Mesenchymal stem cell (in vitro differentiated cells and primary cell): ENCODE results near the gene PDE4A.

ENCODE experiments used
- DNase-seq: peaks from one replicate; pipeline ENCODE4 v3.0.0-alpha.2; 2013
- H2AFZ ChIP-seq: one replicate; pipeline ENCODE4 v1.6.1; 2013; ENCODE audit warnings: low read depth, mild to moderate bottlenecking, control low read depth, inconsistent platforms, low read length, moderate library complexity
- H2AK5ac ChIP-seq: 2 replicates; pipeline ENCODE4 v1.6.1; 2013; ENCODE audit warnings: low read length, moderate library complexity, mild to moderate bottlenecking, inconsistent platforms; ENCODE audit not compliant: severe bottlenecking
- H2BK120ac ChIP-seq: one replicate; pipeline ENCODE4 v1.6.1; 2013; ENCODE audit warnings: low read depth, mild to moderate bottlenecking, inconsistent platforms, low read length, moderate library complexity
- H2BK12ac ChIP-seq, 2 experiments: one replicate each; pipeline ENCODE4 v1.6.1; 2013; ENCODE audit warnings: inconsistent platforms in 2 of 2, low read length in 2 of 2, mild to moderate bottlenecking in 2 of 2, moderate library complexity in 2 of 2, control low read depth in 1 of 2
- H2BK15ac ChIP-seq: one replicate; pipeline ENCODE4 v1.6.1; 2013; ENCODE audit warnings: mild to moderate bottlenecking, low read depth, inconsistent platforms; ENCODE audit not compliant: poor library complexity, severe bottlenecking
- H2BK5ac ChIP-seq: 2 replicates; pipeline ENCODE4 v1.6.1; 2013; ENCODE audit warnings: low read depth, mild to moderate bottlenecking, low read length, control low read depth, inconsistent platforms; ENCODE audit not compliant: poor library complexity, severe bottlenecking
- H3K14ac ChIP-seq, 2 experiments: one replicate each; pipeline ENCODE4 v1.6.1; 2013; ENCODE audit warnings: inconsistent platforms in 2 of 2, low read length in 2 of 2, control low read depth in 1 of 2, mild to moderate bottlenecking in 1 of 2, moderate library complexity in 1 of 2
- H3K18ac ChIP-seq, 2 experiments: one replicate each; pipeline ENCODE4 v1.6.1; 2013; ENCODE audit warnings: inconsistent platforms in 2 of 2, low read length in 2 of 2, control low read depth in 1 of 2, low read depth in 1 of 2, mild to moderate bottlenecking in 1 of 2
- H3K23ac ChIP-seq, 2 experiments: one replicate each; pipeline ENCODE4 v1.6.1; 2013; ENCODE audit warnings: inconsistent platforms in 2 of 2, low read length in 2 of 2, mild to moderate bottlenecking in 2 of 2, moderate library complexity in 2 of 2, control low read depth in 1 of 2
- H3K27ac ChIP-seq: 2 replicates; pipeline ENCODE4 v1.5.1; 2013; ENCODE audit warnings: mild to moderate bottlenecking, moderate library complexity, low read length, control low read depth, inconsistent platforms; ENCODE audit not compliant: poor library complexity, severe bottlenecking
- H3K27me3 ChIP-seq, 2 experiments: 2 replicates each; pipeline versions ENCODE4 v1.6.1 to v1.7.0; 2013; ENCODE audit warnings: low read length in 2 of 2, mild to moderate bottlenecking in 2 of 2, moderate library complexity in 2 of 2, control low read depth in 1 of 2, inconsistent platforms in 1 of 2; ENCODE audit not compliant: control insufficient read depth in 1 of 2, insufficient read depth in 1 of 2
- H3K36me3 ChIP-seq, 2 experiments: 2 replicates each; pipeline versions ENCODE4 v1.6.1 to v1.7.0; 2013; ENCODE audit warnings: low read length in 2 of 2, control low read depth in 1 of 2, inconsistent platforms in 1 of 2, low read depth in 1 of 2, mild to moderate bottlenecking in 1 of 2; ENCODE audit not compliant: insufficient read depth in 2 of 2, control insufficient read depth in 1 of 2
- H3K4ac ChIP-seq, 2 experiments: one replicate each; pipeline ENCODE4 v1.6.1; 2013; ENCODE audit warnings: inconsistent platforms in 2 of 2, low read length in 2 of 2, mild to moderate bottlenecking in 2 of 2, moderate library complexity in 2 of 2, control low read depth in 1 of 2, low read depth in 1 of 2
- H3K4me1 ChIP-seq: 2 replicates; pipeline ENCODE4 v1.6.1; 2013; ENCODE audit warnings: low read depth, low read length, control low read depth; ENCODE audit not compliant: control insufficient read depth, insufficient read depth
- H3K4me2 ChIP-seq: 2 replicates; pipeline ENCODE4 v1.6.1; 2013; ENCODE audit warnings: low read length, mild to moderate bottlenecking, inconsistent platforms; ENCODE audit not compliant: poor library complexity, severe bottlenecking
- H3K4me3 ChIP-seq, 2 experiments: 2 replicates each; pipeline versions ENCODE4 v1.5.1 to v1.7.0; 2013; ENCODE audit warnings: low read length in 2 of 2, mild to moderate bottlenecking in 2 of 2, control low read depth in 1 of 2, low read depth in 1 of 2; ENCODE audit not compliant: insufficient read depth in 1 of 2
- H3K79me1 ChIP-seq: replicated peaks from 2 replicates; pipeline ENCODE4 v1.6.1; 2013; ENCODE audit warnings: mild to moderate bottlenecking, control low read depth, low read length, inconsistent platforms; ENCODE audit not compliant: poor library complexity, severe bottlenecking
- H3K9ac ChIP-seq: 2 replicates; pipeline ENCODE4 v1.7.0; 2013; ENCODE audit warnings: mild to moderate bottlenecking, low read length, moderate library complexity
- H3K9me3 ChIP-seq: 2 replicates; pipeline ENCODE4 v1.7.0; 2013; ENCODE audit warnings: mild to moderate bottlenecking, low read length; ENCODE audit not compliant: control insufficient read depth
- H4K8ac ChIP-seq: one replicate; pipeline ENCODE4 v1.6.1; 2013; ENCODE audit warnings: inconsistent platforms, mild to moderate bottlenecking, low read length, moderate library complexity
- H4K91ac ChIP-seq: one replicate; pipeline ENCODE4 v1.6.1; 2013; ENCODE audit warnings: mild to moderate bottlenecking, low read length, inconsistent platforms
- WGBS: methylation state at CpG from one replicate; pipeline ENCODE4 v1.1.7; 2013; ENCODE audit warnings: mixed read lengths; 5-methylcytosine and 5-hydroxymethylcytosine counted together

Gene PDE4A

DNA sequence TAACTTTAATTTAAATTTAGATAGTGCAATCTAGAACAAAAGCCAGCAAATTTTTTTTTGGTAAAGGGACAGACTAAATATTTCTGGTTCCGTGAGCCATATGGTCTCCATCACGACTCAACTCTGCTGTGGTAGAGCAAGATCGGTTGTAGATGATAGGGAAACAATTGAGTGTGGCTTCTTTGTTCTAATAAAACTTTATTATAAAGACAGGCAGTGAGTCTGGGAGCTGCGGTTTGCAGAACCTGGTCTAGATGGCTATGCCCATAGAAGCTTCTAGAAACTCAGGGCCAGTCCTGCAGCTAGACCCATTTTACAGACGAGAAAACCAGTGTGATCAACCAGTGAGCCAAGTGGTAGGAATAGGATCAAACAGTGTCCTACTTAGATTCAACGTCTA lies 28.2 kb upstream of the PDE4A start:
- H3K4ac ChIP-seq: no peak overlapping the region
- no peaks in the 10 kb centered on the region for H3K4me1 ChIP-seq
- H3K27ac ChIP-seq: no peak overlapping the region
- no peak overlapping the region for H3K4me2 ChIP-seq
- no peak overlapping the region for H3K14ac ChIP-seq
- no peak overlapping the region for H2BK5ac ChIP-seq
- H3K9me3 ChIP-seq: no peaks in the 10 kb centered on the region
- H2BK12ac ChIP-seq: no peak overlapping the region
- no peak overlapping the region for H2BK120ac ChIP-seq
- no peaks in the 10 kb centered on the region for H3K27me3 ChIP-seq
- H3K4me3 ChIP-seq: no peak overlapping the region
- H3K36me3 ChIP-seq: peaks cover 52 to 75% of the 10 kb centered on the region in 2 experiments
- peaks cover 21% of the 10 kb centered on the region for H3K79me1 ChIP-seq
- no peak overlapping the region for H2BK15ac ChIP-seq
- H2AFZ ChIP-seq: no peak overlapping the region
- H2AK5ac ChIP-seq: no peak overlapping the region
- H4K8ac ChIP-seq: no peak overlapping the region
- WGBS: 94% methylated on average over 5 of the region's 6 CpGs
- no peak overlapping the region for H3K18ac ChIP-seq
- H3K23ac ChIP-seq: no peak overlapping the region
- DNase-seq: no peak
- H4K91ac ChIP-seq: no peak overlapping the region
- no peak overlapping the region for H3K9ac ChIP-seq

DNA sequence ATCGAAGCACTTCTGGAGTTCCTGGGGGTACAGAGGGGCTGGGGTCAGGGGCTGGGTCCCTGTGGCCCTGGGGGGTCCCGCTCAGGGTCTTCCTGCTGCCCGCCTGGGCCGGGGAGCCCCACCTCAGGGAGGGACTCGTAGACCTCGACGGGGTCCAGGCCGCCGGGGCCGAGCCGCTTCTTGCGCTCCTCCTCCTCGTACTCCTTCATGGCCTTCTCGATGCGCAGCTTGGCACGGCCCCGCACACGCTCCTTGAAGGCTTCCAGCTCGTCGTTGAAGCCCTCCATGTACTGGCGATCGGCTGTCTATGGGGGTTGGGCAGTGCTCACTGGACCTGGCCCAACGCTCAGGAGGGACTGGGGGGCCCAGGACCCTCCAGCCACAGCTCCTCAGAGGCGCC lies 27.2 kb upstream of the PDE4A start:
- no peaks in the 10 kb centered on the region for H3K9me3 ChIP-seq
- no peak overlapping the region for H2AFZ ChIP-seq
- H3K4me3 ChIP-seq: no peak overlapping the region
- H2BK120ac ChIP-seq: no peak overlapping the region
- 95% methylated on average over 24 of the region's 24 CpGs for WGBS
- H3K4ac ChIP-seq: no peak overlapping the region
- DNase-seq: no peak
- no peak overlapping the region for H2BK12ac ChIP-seq
- peaks cover 21% of the 10 kb centered on the region for H3K79me1 ChIP-seq
- H3K4me1 ChIP-seq: no peaks in the 10 kb centered on the region
- H4K91ac ChIP-seq: no peak overlapping the region
- H3K14ac ChIP-seq: no peak overlapping the region
- no peak overlapping the region for H3K23ac ChIP-seq
- H2BK15ac ChIP-seq: no peak overlapping the region
- no peak overlapping the region for H3K27ac ChIP-seq
- H3K27me3 ChIP-seq: no peaks in the 10 kb centered on the region
- no peak overlapping the region for H4K8ac ChIP-seq
- no peak overlapping the region for H3K4me2 ChIP-seq
- no peak overlapping the region for H2AK5ac ChIP-seq
- H3K18ac ChIP-seq: no peak overlapping the region
- H3K9ac ChIP-seq: no peak overlapping the region
- H2BK5ac ChIP-seq: no peak overlapping the region
- H3K36me3 ChIP-seq: peaks cover 58 to 83% of the 10 kb centered on the region in 2 experiments

DNA sequence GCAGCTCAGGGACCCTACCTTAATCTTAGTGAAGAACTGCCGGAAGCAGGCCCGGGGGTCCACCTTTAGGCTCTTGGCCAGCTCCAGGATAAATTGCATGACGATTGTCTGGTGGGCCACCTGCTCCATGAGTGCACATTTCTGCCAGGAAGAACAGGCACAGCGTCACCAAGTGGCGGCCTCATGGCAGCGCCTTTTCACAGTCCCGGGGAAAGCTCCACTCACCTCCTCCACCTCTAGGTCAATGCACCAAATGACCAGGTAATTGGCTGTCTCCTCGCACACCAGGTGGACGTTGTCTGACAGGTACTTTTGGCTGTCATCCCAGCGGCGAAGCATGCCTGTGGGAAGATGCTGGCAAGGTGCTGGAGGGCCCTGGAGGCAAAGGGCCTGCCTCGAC lies 25.3 kb upstream of the PDE4A start:
- Histone ChIP-seq H3K4me3 (no peak overlapping the region), H2BK120ac (no peak overlapping the region), H3K4me1 (peaks cover 5% of the 10 kb centered on the region), H2BK5ac (no peak overlapping the region), H3K79me1 (peaks cover 23% of the 10 kb centered on the region), H2AK5ac (no peak overlapping the region), H3K4me2 (no peak overlapping the region), H2AFZ (no peak overlapping the region), H3K27ac (no peak overlapping the region), H3K9me3 (no peaks in the 10 kb centered on the region), H3K23ac (no peak overlapping the region), H2BK15ac (no peak overlapping the region), H3K14ac (no peak overlapping the region), H3K27me3 (no peaks in the 10 kb centered on the region), H4K8ac (no peak overlapping the region), H3K36me3 (peaks cover 66 to 88% of the 10 kb centered on the region in 2 experiments), H3K4ac (no peak overlapping the region), H3K9ac (no peak overlapping the region), H3K18ac (no peak overlapping the region), H4K91ac (no peak overlapping the region), H2BK12ac (no peak overlapping the region)
- WGBS: 96% methylated on average over 12 of the region's 12 CpGs
- no peak for DNase-seq

DNA sequence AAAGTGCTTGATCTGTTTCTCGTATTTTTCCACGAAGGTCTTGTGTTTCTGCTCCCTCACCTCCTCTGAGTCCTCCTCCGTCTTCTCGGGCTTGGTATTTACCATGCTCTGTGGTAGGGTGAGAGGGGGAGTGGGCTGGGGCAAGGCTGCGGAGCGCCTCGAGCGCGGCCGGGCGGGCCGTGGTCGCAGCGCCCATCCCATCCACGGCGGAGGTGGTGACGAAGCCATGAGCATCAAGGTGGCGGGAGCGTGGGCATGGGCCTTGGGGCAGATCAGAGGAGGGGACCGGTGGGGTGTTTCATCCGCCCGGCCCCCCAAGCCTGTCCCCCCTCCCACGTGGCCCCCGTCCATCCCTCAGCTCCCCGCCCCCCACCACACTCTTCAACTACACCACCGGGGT lies 24.9 kb upstream of the PDE4A start:
- Histone ChIP-seq H2AK5ac (no peak overlapping the region), H3K79me1 (peaks cover 23% of the 10 kb centered on the region), H3K4me3 (no peak overlapping the region), H3K36me3 (peaks cover 69 to 87% of the 10 kb centered on the region in 2 experiments), H3K9me3 (no peaks in the 10 kb centered on the region), H4K91ac (no peak overlapping the region), H3K4me2 (no peak overlapping the region), H2BK120ac (no peak overlapping the region), H3K9ac (no peak overlapping the region), H2BK12ac (no peak overlapping the region), H3K4ac (no peak overlapping the region), H3K18ac (no peak overlapping the region), H2BK5ac (no peak overlapping the region), H3K27ac (no peak overlapping the region), H3K27me3 (no peaks in the 10 kb centered on the region), H2AFZ (no peak overlapping the region), H4K8ac (no peak overlapping the region), H3K14ac (no peak overlapping the region), H2BK15ac (no peak overlapping the region), H3K4me1 (peaks cover 7% of the 10 kb centered on the region), H3K23ac (no peak overlapping the region)
- no peak for DNase-seq
- WGBS: over 99% methylated on average over 17 of the region's 26 CpGs
